GM23248 (cell line): ENCODE data around the gene ADAMTSL1. TPM values are rescaled to one million over a fixed set of nuclear protein-coding genes. Genes with fewer than 3 reads are reported as not detected.

Source experiments
- DNase-seq: peaks from one replicate; pipeline ENCODE4 v3.0.0-alpha.2; 2015
- H2AFZ ChIP-seq: fragments of 200-600 bp; sonication (generic); 2 replicates; pipeline ENCODE4 v1.6.1; 2016; ENCODE audit warnings: antibody characterized with exemption
- H3F3A ChIP-seq: fragments of 200-600 bp; sonication (generic); 2 replicates; pipeline ENCODE4 v1.6.1; 2016; ENCODE audit warnings: mild to moderate bottlenecking, antibody characterized with exemption, mixed run types; ENCODE audit not compliant: insufficient read depth
- H3K27ac ChIP-seq: fragments of 200-600 bp; sonication (generic); 2 replicates; pipeline ENCODE4 v1.5.1; 2016; ENCODE audit warnings: mild to moderate bottlenecking
- H3K27me3 ChIP-seq: fragments of 200-600 bp; sonication (generic); replicated peaks from 2 replicates; pipeline ENCODE4 v1.6.1; 2016; ENCODE audit warnings: mild to moderate bottlenecking; ENCODE audit not compliant: insufficient read depth
- H3K36me3 ChIP-seq: fragments of 200-600 bp; sonication (generic); 2 replicates; pipeline ENCODE4 v1.6.1; 2016; ENCODE audit warnings: low read depth, mild to moderate bottlenecking
- H3K4me1 ChIP-seq: fragments of 200-600 bp; sonication (generic); 2 replicates; pipeline ENCODE4 v1.6.1; 2016; ENCODE audit warnings: mild to moderate bottlenecking; ENCODE audit not compliant: insufficient read depth
- H3K4me2 ChIP-seq: fragments of 200-600 bp; sonication (generic); one replicate; pipeline ENCODE4 v1.6.1; 2016; ENCODE audit warnings: mild to moderate bottlenecking; ENCODE audit not compliant: unreplicated experiment
- H3K4me3 ChIP-seq: fragments of 200-600 bp; sonication (generic); 2 replicates; pipeline ENCODE4 v1.5.1; 2016; ENCODE audit warnings: mild to moderate bottlenecking
- H3K79me2 ChIP-seq: fragments of 200-600 bp; sonication (generic); 2 replicates; pipeline ENCODE4 v1.6.1; 2016; ENCODE audit warnings: mild to moderate bottlenecking; ENCODE audit not compliant: insufficient read depth
- H3K9ac ChIP-seq: fragments of 200-600 bp; sonication (generic); 2 replicates; pipeline ENCODE4 v1.6.1; 2016; ENCODE audit warnings: mild to moderate bottlenecking
- H3K9me2 ChIP-seq: fragments of 200-600 bp; sonication (generic); 2 replicates; pipeline ENCODE4 v1.6.1; 2016; ENCODE audit warnings: mixed run types, mild to moderate bottlenecking, moderate library complexity; ENCODE audit not compliant: insufficient read depth
- H3K9me3 ChIP-seq: fragments of 200-600 bp; sonication (generic); one replicate; pipeline ENCODE4 v1.6.1; 2017; ENCODE audit warnings: low read depth
- H4K20me1 ChIP-seq: fragments of 200-600 bp; sonication (generic); 2 replicates; pipeline ENCODE4 v1.6.0; 2016; ENCODE audit not compliant: insufficient read depth
- EZH2 ChIP-seq: fragments of 200-600 bp; sonication (generic); IDR thresholded peaks from 2 replicates; pipeline ENCODE4 v1.6.1; 2018; ENCODE audit warnings: antibody characterized with exemption, mild to moderate bottlenecking; ENCODE audit not compliant: insufficient read depth, poor library complexity, severe bottlenecking
- EZH2phosphoT487 ChIP-seq: fragments of 200-600 bp; sonication (generic); IDR thresholded peaks from 2 replicates; pipeline ENCODE4 v1.6.1; 2018; ENCODE audit warnings: antibody characterized with exemption, moderate library complexity, mild to moderate bottlenecking, low read depth; ENCODE audit not compliant: insufficient read depth
- WGBS, 2 experiments: methylation state at CpG; one replicate each; pipeline ENCODE4 v1.1.6; 2015 to 2017; ENCODE audit warnings: low lambda C conversion rate in 2 of 2, low coverage in 1 of 2; ENCODE audit errors: missing lambda C conversion rate in 2 of 2; 5-methylcytosine and 5-hydroxymethylcytosine counted together
- in situ Hi-C: fragments of 300-500 bp; cut with MboI; formaldehyde crosslinking; loops from 2 replicates; pipeline ENCODE4 v1.15.0; 2020
- polyA plus RNA-seq: library from polyadenylated mRNA; unstranded; fragments of >200 nt; fragmentation: Nextera tagmentation; extraction: Ambion mirVana; gene quantifications from 2 replicates; pipeline ENCODE4 v1.2.1, GENCODE V29; 2016
- total RNA-seq: library from RNA; depleted of rRNA; stranded (reverse); fragments of >200 nt; shearing (Covaris generic); gene quantifications from 2 replicates; pipeline ENCODE4 v1.2.3, GENCODE V29; 2014

The ADAMTSL1 gene
- total and polyA plus RNA-seq, 2 experiments from 2014 or later, result 77.0 to 273 TPM

DNA sequence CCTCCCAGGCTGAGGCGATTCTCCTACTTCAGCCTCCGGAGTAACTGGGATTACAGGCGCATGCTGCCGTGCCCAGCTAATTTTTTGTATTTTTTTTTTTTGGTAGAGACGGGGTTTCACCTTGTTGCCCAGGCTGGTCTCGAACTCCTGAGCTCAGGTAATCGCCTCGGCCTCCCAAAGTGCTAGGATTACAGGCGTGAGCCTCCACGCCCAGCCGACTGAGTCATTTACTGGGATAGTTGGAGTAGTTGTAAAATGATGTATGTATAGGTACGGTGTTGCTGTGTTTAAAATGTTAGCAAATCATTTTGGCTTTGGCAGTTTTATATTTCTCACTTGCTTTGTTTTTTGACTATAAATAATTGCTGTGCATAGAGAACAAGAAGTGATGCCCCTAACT is 209.4 kb downstream of the ADAMTSL1 start:
- Histone ChIP-seq H3K4me2 (no peak overlapping the region), H3K9me2 (no peaks in the 10 kb centered on the region), H4K20me1 (no peaks in the 10 kb centered on the region), H3K36me3 (peaks cover 81% of the 10 kb centered on the region), H3K79me2 (0 out of 2 replicates have a peak, but pooled peaks cover 7% of the 10 kb centered on the region), H2AFZ (no peak overlapping the region), H3K4me1 (no peaks in the 10 kb centered on the region), H3F3A (peaks cover 61% of the 10 kb centered on the region), H3K4me3 (no peak overlapping the region), H3K9me3 (no peaks in the 10 kb centered on the region), H3K27me3 (no peaks in the 10 kb centered on the region), H3K27ac (no peak overlapping the region), H3K9ac (no peak overlapping the region)
- WGBS, 2 experiments, result 96% methylated on average over 12 of the region's 12 CpGs
- no peak for DNase-seq
- TF ChIP-seq EZH2, result no peak
- TF ChIP-seq EZH2phosphoT487, result no peak
- in situ Hi-C loops, result no loop called here

DNA sequence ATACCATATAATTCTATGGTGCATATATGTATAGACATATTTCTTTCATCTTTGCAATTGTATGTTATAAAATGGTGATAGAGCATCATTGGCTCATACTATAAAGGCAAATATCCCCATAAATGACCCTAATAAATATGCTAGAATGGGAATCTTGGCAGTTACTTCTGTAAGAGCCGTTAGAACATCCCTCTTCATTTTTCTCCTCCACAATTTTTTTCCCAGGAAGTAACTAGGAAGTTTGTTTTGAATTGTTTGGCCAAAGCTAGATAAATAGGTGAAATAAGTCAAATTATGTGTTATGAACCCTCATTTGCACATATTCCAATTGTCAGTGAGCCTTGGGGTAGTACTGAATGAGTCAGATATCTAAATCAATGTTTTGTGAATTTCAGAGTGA is 209.9 kb downstream of the ADAMTSL1 start:
- in situ Hi-C loops, result no loop called here
- no peak overlapping the region for H3K4me2 ChIP-seq
- H3K4me1 ChIP-seq, result no peaks in the 10 kb centered on the region
- no peak overlapping the region for H3K4me3 ChIP-seq
- no peaks in the 10 kb centered on the region for H3K27me3 ChIP-seq
- H3K79me2 ChIP-seq, result 0 out of 2 replicates have a peak, but pooled peaks cover 7% of the 10 kb centered on the region
- H3F3A ChIP-seq, result peaks cover 55% of the 10 kb centered on the region
- H3K27ac ChIP-seq, result no peak overlapping the region
- no peak overlapping the region for H3K9ac ChIP-seq
- H4K20me1 ChIP-seq, result no peaks in the 10 kb centered on the region
- no peak for DNase-seq
- 66 to 74% methylated on average over 1 of the region's 1 CpG for WGBS, 2 experiments
- TF ChIP-seq EZH2, result no peak
- TF ChIP-seq EZH2phosphoT487, result no peak
- H3K9me2 ChIP-seq, result no peaks in the 10 kb centered on the region
- peaks cover 78% of the 10 kb centered on the region for H3K36me3 ChIP-seq
- H2AFZ ChIP-seq, result no peak overlapping the region
- no peaks in the 10 kb centered on the region for H3K9me3 ChIP-seq

DNA sequence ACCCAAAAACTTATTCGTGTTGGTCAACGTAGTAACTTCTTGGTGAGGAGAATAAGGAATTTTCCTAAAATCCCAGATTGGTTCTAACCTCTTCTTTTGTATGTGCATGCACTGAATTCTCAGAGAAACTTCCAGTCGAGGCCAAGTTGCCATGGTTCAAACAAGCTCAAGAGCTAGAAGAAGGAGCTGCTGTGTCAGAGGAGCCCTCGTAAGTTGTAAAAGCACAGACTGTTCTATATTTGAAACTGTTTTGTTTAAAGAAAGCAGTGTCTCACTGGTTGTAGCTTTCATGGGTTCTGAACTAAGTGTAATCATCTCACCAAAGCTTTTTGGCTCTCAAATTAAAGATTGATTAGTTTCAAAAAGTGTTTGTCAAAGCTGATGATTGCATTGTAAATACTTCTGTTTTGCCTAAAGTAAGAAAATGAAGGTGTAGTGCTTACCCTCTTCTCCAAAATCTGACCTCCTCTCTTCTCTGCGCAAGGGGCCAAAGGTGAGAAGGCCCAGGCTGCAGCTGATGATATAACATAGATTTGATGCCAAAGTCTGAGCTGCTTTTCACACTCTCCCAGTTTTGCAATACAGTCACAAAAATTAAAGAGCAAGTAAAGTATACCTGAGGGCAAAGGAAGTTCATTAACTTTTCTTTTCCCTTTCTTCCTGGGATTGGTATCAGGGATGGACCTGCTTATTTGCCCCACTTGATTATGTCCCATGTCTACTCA is 210.8 kb downstream of the ADAMTSL1 start:
- H3K4me2 ChIP-seq, result no peak overlapping the region

DNA sequence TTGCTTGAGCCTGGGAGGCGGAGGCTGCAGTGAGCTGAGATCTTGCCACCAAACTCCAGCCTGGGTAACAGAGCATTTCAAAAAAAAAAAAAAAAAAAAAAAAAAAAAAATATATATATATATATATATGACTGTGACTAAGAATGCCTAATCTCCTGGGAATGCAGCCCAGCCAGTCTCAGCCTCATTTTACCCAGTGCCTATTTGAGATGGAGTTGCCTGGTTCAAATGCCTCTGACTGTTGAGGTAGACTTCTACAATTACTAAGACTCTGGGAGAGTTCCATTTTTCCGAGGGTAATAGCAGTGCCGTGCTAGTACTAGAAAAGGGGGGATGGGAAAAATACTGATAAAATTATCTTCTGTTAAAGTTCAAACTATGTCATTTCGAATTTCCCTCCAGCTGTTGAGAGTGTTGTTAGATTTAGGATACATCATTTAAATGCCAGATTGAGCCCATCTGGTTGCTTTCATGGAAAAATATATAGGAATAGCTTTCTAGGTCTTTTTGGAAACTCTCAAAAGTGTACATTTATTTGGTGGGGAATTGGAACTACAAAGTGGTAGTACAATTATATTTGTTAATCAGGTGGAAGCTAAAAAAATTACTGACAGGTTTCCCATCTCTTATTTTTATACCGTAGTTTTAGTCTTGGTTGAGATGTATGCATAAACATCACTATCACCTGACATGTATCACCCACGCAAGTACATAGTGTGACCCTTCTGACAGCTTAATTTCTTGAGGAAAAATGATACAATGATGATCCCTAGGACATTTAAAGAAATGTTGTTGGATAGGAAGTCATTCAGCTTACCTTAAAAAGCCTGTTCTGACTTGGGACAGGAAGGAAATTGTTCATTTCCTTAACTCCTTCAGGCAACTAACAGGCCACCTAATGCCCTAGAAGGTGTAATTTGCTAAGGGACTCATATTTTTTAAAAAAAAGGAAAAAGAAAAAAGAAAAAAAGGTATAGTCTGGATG is 214.9 kb downstream of the ADAMTSL1 start:
- no peaks in the 10 kb centered on the region; the same call in 1 of the 2 replicates for H3K4me1 ChIP-seq
- TF ChIP-seq EZH2phosphoT487 (no peak), EZH2 (no peak)
- peaks cover 57% of the 10 kb centered on the region for H3F3A ChIP-seq
- no peak overlapping the region for H3K27ac ChIP-seq
- 73 to 88% methylated on average over 5 to 6 of the region's 6 CpGs for WGBS, 2 experiments
- peaks cover 75% of the 10 kb centered on the region for H3K36me3 ChIP-seq
- no peaks in the 10 kb centered on the region for H4K20me1 ChIP-seq
- peaks cover 13% of the 10 kb centered on the region; the same call in 1 of the 2 replicates for H3K79me2 ChIP-seq
- no peak overlapping the region for H2AFZ ChIP-seq
- H3K9me2 ChIP-seq, result no peaks in the 10 kb centered on the region
- H3K4me3 ChIP-seq, result no peak overlapping the region
- H3K9me3 ChIP-seq, result no peaks in the 10 kb centered on the region
- no peak overlapping the region for H3K4me2 ChIP-seq
- H3K9ac ChIP-seq, result no peak overlapping the region
- in situ Hi-C loops, result no loop called here
- DNase-seq, result peak; percentile 43
- H3K27me3 ChIP-seq, result no peaks in the 10 kb centered on the region

More for the DNA sequence above, 210.8 kb downstream of the ADAMTSL1 start:
- in situ Hi-C loops, result no loop called here
- 0 out of 2 replicates have a peak, but pooled peaks cover 13% of the 10 kb centered on the region for H3K79me2 ChIP-seq
- H3K27me3 ChIP-seq, result no peaks in the 10 kb centered on the region
- peaks cover 47% of the 10 kb centered on the region for H3F3A ChIP-seq
- no peak overlapping the region for H3K4me3 ChIP-seq
- no peak for DNase-seq
- 82 to 83% methylated on average over 5 of the region's 5 CpGs for WGBS, 2 experiments
- no peaks in the 10 kb centered on the region for H3K4me1 ChIP-seq
- TF ChIP-seq EZH2phosphoT487, result no peak
- no peak for TF ChIP-seq EZH2
- H2AFZ ChIP-seq, result no peak overlapping the region
- no peaks in the 10 kb centered on the region for H3K9me3 ChIP-seq
- no peaks in the 10 kb centered on the region for H4K20me1 ChIP-seq
- H3K27ac ChIP-seq, result no peak overlapping the region
- peaks cover 78% of the 10 kb centered on the region for H3K36me3 ChIP-seq
- no peak overlapping the region for H3K9ac ChIP-seq
- no peaks in the 10 kb centered on the region for H3K9me2 ChIP-seq
